GM19452 (cell line): ENCODE results near the gene CENPF.

Experiments used
- ATAC-seq: cut with Tn5 transposase; IDR thresholded peaks from one replicate; pipeline ENCODE4 v1.9.1; 2021; ENCODE audit not compliant: unreplicated experiment

Gene CENPF

GRCh38 chr1:214617246-214617645 lies 14.3 kb downstream of the CENPF start:
- no peak for ATAC-seq

GRCh38 chr1:214617843-214618242 lies 14.8 kb downstream of the CENPF start:
- no peak for ATAC-seq

GRCh38 chr1:214621236-214621635 lies 18.2 kb downstream of the CENPF start:
- ATAC-seq = no peak

GRCh38 chr1:214623430-214623829 lies 20.4 kb downstream of the CENPF start:
- ATAC-seq = no peak

- ATAC-seq = peak; percentile 55
Observed at GRCh38 chr1:214632091-214632490, 29.1 kb downstream of the CENPF start.

- no peak for ATAC-seq
Observed at GRCh38 chr1:214633686-214634085, 30.7 kb downstream of the CENPF start.

GRCh38 chr1:214634267-214634666 lies 31.3 kb downstream of the CENPF start:
- no peak for ATAC-seq

GRCh38 chr1:214635086-214635485 lies 32.1 kb downstream of the CENPF start:
- ATAC-seq = no peak

GRCh38 chr1:214635506-214635905 lies 32.5 kb downstream of the CENPF start:
- no peak for ATAC-seq

- ATAC-seq = no peak
Observed at GRCh38 chr1:214636436-214636835, 33.4 kb downstream of the CENPF start.

GRCh38 chr1:214637125-214637524 lies 34.1 kb downstream of the CENPF start:
- no peak for ATAC-seq

GRCh38 chr1:214637722-214638458 lies 34.9 kb downstream of the CENPF start:
- ATAC-seq = peak; percentile 71

GRCh38 chr1:214638459-214638807 lies 35.4 kb downstream of the CENPF start:
- ATAC-seq = no peak

GRCh38 chr1:214638997-214639396 lies 36.0 kb downstream of the CENPF start:
- no peak for ATAC-seq

GRCh38 chr1:214640431-214641213 lies 37.6 kb downstream of the CENPF start:
- ATAC-seq = no peak

GRCh38 chr1:214641214-214641895 lies 38.4 kb downstream of the CENPF start:
- no peak for ATAC-seq

GRCh38 chr1:214643030-214643429 lies 40.0 kb downstream of the CENPF start:
- no peak for ATAC-seq

GRCh38 chr1:214645712-214646111 lies 42.7 kb downstream of the CENPF start:
- no peak for ATAC-seq

GRCh38 chr1:214648801-214649200 lies 45.8 kb downstream of the CENPF start:
- ATAC-seq = no peak

- no peak for ATAC-seq
Observed at GRCh38 chr1:214649607-214650006, 46.6 kb downstream of the CENPF start.

- no peak for ATAC-seq
Observed at GRCh38 chr1:214650664-214651063, 47.7 kb downstream of the CENPF start.

GRCh38 chr1:214657299-214657698 lies 54.3 kb downstream of the CENPF start:
- no peak for ATAC-seq
